Bladder microvascular endothelial cell (primary cell): ENCODE results near the gene TEX261. TPM values are rescaled to one million over a fixed set of nuclear protein-coding genes. Genes with fewer than 3 reads are reported as not detected.

Experiments
- total RNA-seq: library from RNA; depleted of rRNA; stranded (reverse); fragments of >200 nt; gene quantifications from 2 replicates; pipeline ENCODE4 v1.2.3, GENCODE V29; 2014

Gene TEX261
- 17.3 and 50.3 TPM in 2 replicates for total RNA-seq

DNA sequence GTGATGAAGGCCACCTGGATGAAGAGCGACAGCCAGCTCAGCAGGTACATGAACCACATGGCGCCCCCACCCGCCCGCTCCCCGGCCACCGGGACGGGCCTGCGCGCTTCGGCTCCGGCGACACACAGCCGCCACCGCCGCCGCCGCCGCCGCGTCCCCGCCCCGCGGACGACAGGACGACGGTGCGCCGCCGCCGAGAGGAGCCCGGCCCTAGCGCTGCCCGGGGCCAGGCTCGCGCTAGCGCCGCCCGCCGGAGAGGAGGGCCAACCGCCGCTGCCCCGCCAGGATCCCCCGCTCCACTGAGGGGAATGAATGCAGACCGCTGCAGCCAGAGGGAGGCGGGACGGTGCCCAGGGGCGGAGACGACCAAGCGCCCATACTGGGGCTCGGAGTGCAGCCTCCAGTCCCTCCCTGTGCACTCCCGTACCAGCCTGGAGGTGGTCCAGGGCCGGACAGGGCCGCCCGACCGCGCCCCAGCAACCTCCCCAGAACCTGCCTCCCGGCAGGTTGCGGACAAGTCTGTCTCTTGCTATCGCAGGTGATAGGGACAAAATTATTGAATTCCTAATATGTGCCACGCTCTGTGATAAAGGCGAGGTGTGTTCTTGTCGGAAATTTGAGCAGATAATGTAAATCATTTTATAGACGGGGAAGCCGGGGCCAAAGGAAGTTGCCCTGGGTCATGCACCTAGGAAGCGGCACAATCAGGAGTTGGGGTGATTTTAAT is at the start of gene TEX261:
Gene TEX261 (minus strand): TSS at position 175 of the 727 bp plus-strand sequence. CDS start 116 bp downstream, at position 59.

DNA sequence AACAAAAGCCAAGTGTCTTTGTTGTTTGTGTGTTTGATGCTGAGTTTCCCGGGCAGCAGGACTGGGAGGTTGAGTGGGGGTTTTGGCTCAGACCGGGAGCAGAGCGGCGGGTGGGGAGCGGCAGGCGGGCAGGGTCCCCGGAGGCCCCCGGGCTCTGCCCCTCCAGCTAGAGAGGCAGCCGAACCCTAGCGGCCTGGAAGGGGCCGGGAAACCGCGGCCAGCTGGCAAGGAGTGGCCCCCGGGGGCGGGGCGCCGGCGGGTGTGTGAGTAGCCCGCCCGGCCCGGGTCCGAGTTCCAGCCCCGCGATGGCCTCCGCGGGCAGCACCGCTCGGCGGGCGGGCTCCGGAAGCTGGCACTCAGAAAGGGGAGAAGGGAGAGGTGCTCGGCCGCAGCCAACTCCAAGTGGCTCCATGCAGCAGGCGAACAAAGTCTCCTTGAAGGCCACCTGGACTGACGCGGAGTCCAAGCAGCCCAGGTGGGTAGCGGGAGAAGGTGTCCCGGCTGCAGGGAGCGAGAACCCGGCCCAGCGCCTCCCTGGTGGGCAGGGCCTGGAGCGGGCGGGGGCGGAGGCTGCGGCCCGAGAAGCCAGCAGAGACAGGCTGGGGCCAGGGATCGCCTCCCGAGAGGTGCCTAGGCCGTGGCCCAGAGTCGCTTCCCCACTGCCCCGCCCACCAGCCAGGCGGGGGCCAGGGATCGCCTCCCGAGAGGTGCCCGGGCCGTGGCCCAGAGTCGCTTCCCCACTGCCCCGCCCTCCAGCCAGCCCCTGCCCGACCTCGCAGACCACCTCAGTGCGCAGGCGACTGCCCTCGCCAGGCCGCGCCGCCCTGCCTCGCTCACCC is 16.1 kb downstream of the TEX261 start, which contains the start of gene ANKRD53:
Gene ANKRD53 (plus strand): TSS at position 290 of the 839 bp plus-strand sequence. CDS start 16 bp downstream, at position 306.

Other genes with a start within 250 kb of the TEX261 start
- 4.0 and 4.7 TPM in 2 replicates for gene ADD2, start 226.7 kb downstream of the TEX261 start, total RNA-seq
- gene FIGLA, start 204.2 kb downstream of the TEX261 start, total RNA-seq, result not detected in 2 replicates
- 0.13 and 0.16 TPM in 2 replicates for gene CLEC4F, start 174.3 kb downstream of the TEX261 start, total RNA-seq
- gene CD207, start 159.1 kb downstream of the TEX261 start, total RNA-seq, result 0.16 TPM in 1 of 2 replicates, not detected in the other
- 0.44 and 0.49 TPM in 2 replicates for gene VAX2, start 94.3 kb downstream of the TEX261 start, total RNA-seq
- 0.76 and 1.1 TPM in 2 replicates for gene ATP6V1B1, start 59.0 kb downstream of the TEX261 start, total RNA-seq
- 0.32 and 0.38 TPM in 2 replicates for gene ANKRD53, start 16.2 kb downstream of the TEX261 start, total RNA-seq
- 51.5 and 74.3 TPM in 2 replicates for gene NAGK, start 73.8 kb upstream of the TEX261 start, total RNA-seq
- 7.6 and 9.9 TPM in 2 replicates for gene MCEE, start 135.4 kb upstream of the TEX261 start, total RNA-seq
- 9.7 and 21.1 TPM in 2 replicates for gene MPHOSPH10, start 135.8 kb upstream of the TEX261 start, total RNA-seq
- gene PAIP2B, start 232.2 kb upstream of the TEX261 start, total RNA-seq, result 0.65 and 1.8 TPM in 2 replicates